ENCODE results near the gene HAVCR2.

HAVCR2 gene

GRCh38 chr5:157108976-157109375 is at the start of gene HAVCR2:
Gene HAVCR2, minus strand, starts transcription at chr5:157109044. Its CDS starts 61 bp downstream, at chr5:157108983.
- H3K4me3 ChIP-seq (replicated peaks; ENCODE audit: low read depth, low read length), result no peak within 1 kb of the TSS
- TF ChIP-seq, protein P1, sequence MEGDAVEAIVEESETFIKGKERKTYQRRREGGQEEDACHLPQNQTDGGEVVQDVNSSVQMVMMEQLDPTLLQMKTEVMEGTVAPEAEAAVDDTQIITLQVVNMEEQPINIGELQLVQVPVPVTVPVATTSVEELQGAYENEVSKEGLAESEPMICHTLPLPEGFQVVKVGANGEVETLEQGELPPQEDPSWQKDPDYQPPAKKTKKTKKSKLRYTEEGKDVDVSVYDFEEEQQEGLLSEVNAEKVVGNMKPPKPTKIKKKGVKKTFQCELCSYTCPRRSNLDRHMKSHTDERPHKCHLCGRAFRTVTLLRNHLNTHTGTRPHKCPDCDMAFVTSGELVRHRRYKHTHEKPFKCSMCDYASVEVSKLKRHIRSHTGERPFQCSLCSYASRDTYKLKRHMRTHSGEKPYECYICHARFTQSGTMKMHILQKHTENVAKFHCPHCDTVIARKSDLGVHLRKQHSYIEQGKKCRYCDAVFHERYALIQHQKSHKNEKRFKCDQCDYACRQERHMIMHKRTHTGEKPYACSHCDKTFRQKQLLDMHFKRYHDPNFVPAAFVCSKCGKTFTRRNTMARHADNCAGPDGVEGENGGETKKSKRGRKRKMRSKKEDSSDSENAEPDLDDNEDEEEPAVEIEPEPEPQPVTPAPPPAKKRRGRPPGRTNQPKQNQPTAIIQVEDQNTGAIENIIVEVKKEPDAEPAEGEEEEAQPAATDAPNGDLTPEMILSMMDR (IDR thresholded peaks at IDR 0.05; ENCODE audit: low read depth, low read length, missing control alignments), result no peak
- no peak for DNase-seq (ENCODE audit: extremely low read depth, low read depth)

- TF ChIP-seq, protein P1 (IDR thresholded peaks at IDR 0.05; ENCODE audit: low read depth, low read length, missing control alignments), result no peak
- no peak for DNase-seq (ENCODE audit: extremely low read depth, low read depth)
- H3K4me3 ChIP-seq (replicated peaks; ENCODE audit: low read depth, low read length), result no peak overlapping the region
These were observed 48.5 kb upstream of the HAVCR2 start for GRCh38 chr5:157157293-157157891.

DNA sequence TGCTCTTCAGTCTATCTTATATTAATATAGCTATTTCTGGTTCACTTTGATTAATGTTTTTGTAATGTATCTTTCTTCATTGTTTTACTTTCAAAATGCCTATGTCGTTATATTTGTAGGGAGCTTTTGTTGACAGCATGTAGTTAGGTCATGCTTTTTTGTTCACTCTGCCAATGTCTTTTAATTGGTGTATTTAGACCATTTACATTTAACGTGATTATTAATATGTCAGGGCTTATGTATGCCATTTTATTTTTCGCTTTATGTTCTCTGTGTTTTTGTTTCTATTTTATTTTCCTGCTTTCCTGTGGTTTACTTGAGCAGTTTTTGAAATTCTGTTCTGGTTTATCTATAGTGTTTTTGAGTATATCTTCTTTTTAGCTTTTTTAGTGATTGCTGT is 46.5 kb upstream of the HAVCR2 start:
- no peak for DNase-seq (ENCODE audit: extremely low read depth, low read depth)
- H3K4me3 ChIP-seq (replicated peaks; ENCODE audit: low read depth, low read length), result no peak overlapping the region
- TF ChIP-seq, protein P1 (IDR thresholded peaks at IDR 0.05; ENCODE audit: low read depth, low read length, missing control alignments), result no peak

DNA sequence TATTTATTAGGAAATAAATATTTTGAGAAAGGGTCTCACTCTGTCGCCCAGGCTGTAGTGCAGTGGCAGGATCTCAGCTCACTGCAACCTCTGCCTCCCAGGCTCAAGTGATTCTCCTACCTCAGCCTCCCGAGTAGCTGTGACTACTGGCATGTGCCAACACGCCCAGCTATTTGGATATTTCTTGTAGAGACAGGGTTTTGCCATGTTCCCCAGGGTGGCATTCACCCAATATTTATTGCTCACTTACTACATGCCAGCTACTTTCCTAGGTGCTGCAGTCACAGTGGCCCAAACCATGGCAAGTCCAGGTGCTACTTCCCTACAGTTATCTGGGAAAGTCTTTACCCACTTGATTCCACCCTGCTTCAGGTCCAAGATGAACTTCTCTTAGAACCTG is 42.2 kb upstream of the HAVCR2 start:
- TF ChIP-seq, protein P1 (IDR thresholded peaks at IDR 0.05; ENCODE audit: low read depth, low read length, missing control alignments), result no peak
- no peak for DNase-seq (ENCODE audit: extremely low read depth, low read depth)
- no peak overlapping the region for H3K4me3 ChIP-seq (replicated peaks; ENCODE audit: low read depth, low read length)

DNA sequence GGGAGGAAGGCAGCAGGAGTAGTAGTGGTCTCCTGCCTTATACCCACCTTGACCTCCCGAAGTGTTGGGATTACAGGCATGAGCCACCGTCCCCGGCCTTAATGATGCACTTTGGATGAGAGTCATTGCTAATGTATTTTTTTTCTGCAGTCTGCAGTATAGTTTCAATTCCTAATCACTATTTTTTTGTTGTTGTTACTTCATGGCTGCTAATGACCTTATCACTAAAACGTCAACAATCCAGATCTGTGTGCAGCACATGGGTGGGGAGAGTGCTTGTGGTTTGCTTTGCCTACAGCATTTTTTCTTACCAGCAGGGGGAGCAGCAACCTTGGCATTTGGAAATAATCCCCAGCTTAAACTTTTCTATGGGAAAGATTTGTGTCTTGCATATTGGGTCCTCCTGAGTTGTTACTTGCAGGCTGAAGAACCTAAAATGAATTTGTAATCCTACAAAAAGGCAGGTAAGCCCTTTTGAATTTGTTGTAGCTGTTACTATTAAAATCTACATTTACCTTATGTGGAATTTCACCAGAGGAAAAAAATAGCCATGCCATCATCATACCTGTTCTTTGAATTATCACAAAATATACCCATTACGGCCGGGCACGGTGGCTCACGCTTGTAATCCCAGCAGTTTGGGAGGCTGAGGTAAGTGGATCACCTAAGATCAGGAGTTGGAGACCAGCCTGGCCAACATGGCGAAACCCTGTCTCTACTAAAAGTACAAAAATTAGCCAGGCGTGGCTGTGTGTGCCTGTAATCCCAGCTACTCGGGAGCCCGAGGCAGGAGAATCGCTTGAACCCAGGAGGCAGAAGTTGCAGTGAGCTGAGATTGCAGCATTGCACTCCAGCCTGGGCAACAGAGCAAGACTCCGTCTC is 40.1 kb upstream of the HAVCR2 start:
- DNase-seq (ENCODE audit: extremely low read depth, low read depth), result peak; percentile 39
- H3K4me3 ChIP-seq (replicated peaks; ENCODE audit: low read depth, low read length), result no peak overlapping the region
- TF ChIP-seq, protein P1 (IDR thresholded peaks at IDR 0.05; ENCODE audit: low read depth, low read length, missing control alignments), result peak; percentile 92

- H3K4me3 ChIP-seq (replicated peaks; ENCODE audit: low read depth, low read length), result peak overlapping the region; percentile 95
- DNase-seq (ENCODE audit: extremely low read depth, low read depth), result peak; percentile 22
- TF ChIP-seq, protein P1 (IDR thresholded peaks at IDR 0.05; ENCODE audit: low read depth, low read length, missing control alignments), result no peak
These were observed 34.5 kb upstream of the HAVCR2 start for GRCh38 chr5:157143127-157143971.
